PC-9 (cell line): Measurements from ENCODE around the gene LILRB3. TPM values are rescaled to one million over a fixed set of nuclear protein-coding genes. Genes with fewer than 3 reads are reported as not detected.

Source experiments
- BruUV-seq: library from RNA; stranded (reverse); fragments of 400-500 nt; replicated peaks from 2 replicates; lab custom pipeline; 2021; lab: Mats Ljungman, UMichigan
- CTCF ChIA-PET: fragments of 300-600 bp; sonication (Branson Sonifier 250); formaldehyde crosslinking; loops from one replicate; lab custom pipeline; 2022; ENCODE audit warnings: antibody characterized with exemption; lab: Charles Lee
- POLR2A ChIA-PET: fragments of 300-600 bp; sonication (Branson Sonifier 250); formaldehyde crosslinking; loops from one replicate; lab custom pipeline; 2022; ENCODE audit warnings: antibody characterized with exemption; ENCODE audit not compliant: unreplicated experiment; lab: Charles Lee
- DNase-seq, 2 experiments: peaks; one replicate each; pipeline versions ENCODE4 v3.0.0 to v3.0.0-alpha.2; 2015 to 2022; ENCODE audit warnings: mixed read lengths in 1 of 2
- H2AFZ ChIP-seq: fragments of 200-600 bp; sonication (generic); 2 replicates; pipeline ENCODE4 v1.8.1; 2017; ENCODE audit warnings: antibody characterized with exemption
- H3F3A ChIP-seq: fragments of 200-600 bp; sonication (generic); 2 replicates; pipeline ENCODE4 v1.8.1; 2017; ENCODE audit warnings: antibody characterized with exemption, mild to moderate bottlenecking, low read depth; ENCODE audit not compliant: insufficient read depth
- H3K27ac ChIP-seq: fragments of 200-600 bp; sonication (generic); 2 replicates; pipeline ENCODE4 v1.6.1; 2016; ENCODE audit warnings: mixed run types
- H3K27me3 ChIP-seq: fragments of 200-600 bp; sonication (generic); 2 replicates; pipeline ENCODE4 v1.6.1; 2016; ENCODE audit warnings: low read depth, mixed run types; ENCODE audit not compliant: insufficient read depth
- H3K36me3 ChIP-seq: fragments of 200-600 bp; sonication (generic); 2 replicates; pipeline ENCODE4 v1.6.1; 2016; ENCODE audit warnings: low read depth, mixed run types
- H3K4me1 ChIP-seq: fragments of 200-600 bp; sonication (generic); replicated peaks from 2 replicates; pipeline ENCODE4 v1.6.1; 2016; ENCODE audit warnings: mixed run types; ENCODE audit not compliant: insufficient read depth
- H3K4me2 ChIP-seq: fragments of 200-600 bp; sonication (generic); 2 replicates; pipeline ENCODE4 v1.6.1; 2017; ENCODE audit warnings: mixed run types
- H3K4me3 ChIP-seq: fragments of 200-600 bp; sonication (generic); 2 replicates; pipeline ENCODE4 v1.6.1; 2016; ENCODE audit warnings: mixed run types
- H3K79me2 ChIP-seq: fragments of 200-600 bp; sonication (generic); 2 replicates; pipeline ENCODE4 v1.6.1; 2017; ENCODE audit warnings: low read depth, mixed run types
- H3K9me2 ChIP-seq: fragments of 200-600 bp; sonication (generic); 2 replicates; pipeline ENCODE4 v1.8.1; 2017; ENCODE audit warnings: mild to moderate bottlenecking; ENCODE audit not compliant: insufficient read depth
- H3K9me3 ChIP-seq: fragments of 200-600 bp; sonication (generic); 2 replicates; pipeline ENCODE4 v1.8.1; 2016; ENCODE audit warnings: low read depth; ENCODE audit not compliant: insufficient read depth
- H4K20me1 ChIP-seq: fragments of 200-600 bp; sonication (generic); 2 replicates; pipeline ENCODE4 v1.8.1; 2017; ENCODE audit not compliant: insufficient read depth
- CTCF ChIP-seq: fragments of 200-600 bp; sonication (generic); conservative IDR thresholded peaks from 2 replicates; pipeline ENCODE4 v1.6.1; 2017; ENCODE audit warnings: mixed run types, antibody characterized with exemption, mild to moderate bottlenecking, moderate library complexity
- EZH2 ChIP-seq: fragments of 200-600 bp; sonication (generic); IDR thresholded peaks from 2 replicates; pipeline ENCODE4 v1.8.0; 2017; ENCODE audit warnings: antibody characterized with exemption, low read depth
- intact Hi-C: fragments of 100-400 bp; cut with micrococcal nuclease; formaldehyde crosslinking; loops from one replicate; pipeline ENCODE4 v1.10.0; 2022; ENCODE audit not compliant: unreplicated experiment
- total RNA-seq: library from RNA; stranded (reverse); gene quantifications from 2 replicates; pipeline ENCODE4 v1.2.3, GENCODE V29; 2021

The LILRB3 gene
- total RNA-seq, 1 experiment from 2014 or later: not detected

GRCh38 chr19:54209811-54210494 lies 12.9 kb downstream of the LILRB3 start:
- Histone ChIP-seq H3K9me2 (no peaks in the 10 kb centered on the region), H3K4me2 (peak overlapping the region; percentile 50), H3F3A (peaks cover 57% of the 10 kb centered on the region), H2AFZ (no peak overlapping the region), H3K36me3 (peaks cover 22% of the 10 kb centered on the region), H3K27me3 (no peaks in the 10 kb centered on the region), H4K20me1 (peaks cover 48% of the 10 kb centered on the region), H3K79me2 (peaks cover 20% of the 10 kb centered on the region), H3K4me3 (no peak overlapping the region), H3K9me3 (no peaks in the 10 kb centered on the region), H3K4me1 (peaks cover 34% of the 10 kb centered on the region), H3K27ac (peak overlapping the region; percentile 60)
- ChIA-PET POLR2A (interaction anchor here (0.6 to 0.7 kb wide), 3 partner anchors 51 to 405 kb away, joined by 3 to 9 read pairs (median 3); no protein-coding TSS in a partner anchor), CTCF (interaction anchor here (0.5 kb wide), 1 partner anchor 117 kb away, joined by 3 read pairs; no protein-coding TSS in a partner anchor)
- TF ChIP-seq EZH2 (no peak), CTCF (no peak)
- BruUV-seq: no TSS peak
- intact Hi-C loops: no loop called here
- peak; percentile 95 to 96 for DNase-seq

DNA sequence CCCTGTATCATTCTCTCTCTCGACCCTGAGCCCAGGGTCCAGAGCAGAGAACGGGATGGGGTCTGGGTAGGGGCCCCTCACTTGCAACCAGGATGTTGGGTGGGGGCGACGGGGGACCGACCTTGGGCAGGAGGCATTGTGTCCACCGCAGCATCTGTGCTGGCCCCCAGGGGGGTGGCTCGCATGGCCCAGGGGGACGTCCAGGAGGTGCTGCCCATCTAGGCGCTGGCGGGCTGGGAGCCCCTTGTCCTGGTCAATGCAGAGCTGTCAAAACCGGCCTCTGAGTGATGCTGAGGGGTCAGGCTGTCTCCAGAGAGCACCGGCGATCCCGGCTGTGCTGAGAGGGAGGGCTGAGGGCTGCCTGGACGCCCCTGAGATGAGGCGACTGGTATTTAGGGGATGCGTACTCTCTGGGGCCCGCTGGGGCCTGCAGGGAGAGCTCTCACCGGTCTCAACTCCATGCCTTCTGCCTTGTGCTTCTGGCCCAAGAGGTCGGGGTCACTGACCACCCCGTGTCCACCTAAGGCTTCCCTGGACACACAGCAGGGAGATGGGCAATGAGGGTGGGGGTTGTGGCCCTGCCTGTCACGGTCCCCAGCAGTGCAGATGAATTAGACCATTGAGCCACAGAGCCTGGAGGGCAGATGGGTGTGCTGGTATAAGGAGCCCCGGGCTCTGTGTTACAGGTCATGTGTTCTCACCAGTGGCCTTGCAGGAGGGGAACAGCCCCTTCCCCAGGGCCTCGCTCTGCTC lies 13.6 kb downstream of the LILRB3 start:
- ChIA-PET POLR2A (interaction anchor here (0.6 to 0.7 kb wide), 2 partner anchors 50 to 400 kb away, joined by 3 to 9 read pairs; no protein-coding TSS in a partner anchor), CTCF (interaction anchor here (0.5 kb wide), 1 partner anchor 117 kb away, joined by 3 read pairs; no protein-coding TSS in a partner anchor)
- Histone ChIP-seq H3K9me2 (no peaks in the 10 kb centered on the region), H3K9me3 (no peaks in the 10 kb centered on the region), H4K20me1 (peaks cover 56% of the 10 kb centered on the region), H3K79me2 (peaks cover 27% of the 10 kb centered on the region), H3K27me3 (no peaks in the 10 kb centered on the region), H3K4me2 (peak overlapping the region; percentile 50), H2AFZ (no peak overlapping the region), H3F3A (peaks cover 64% of the 10 kb centered on the region), H3K4me1 (peaks cover 41% of the 10 kb centered on the region), H3K4me3 (no peak overlapping the region), H3K27ac (peak overlapping the region; percentile 60), H3K36me3 (peaks cover 29% of the 10 kb centered on the region)
- peak; percentile 25 to 53 for DNase-seq
- intact Hi-C loops: no loop called here
- TF ChIP-seq EZH2: no peak
- no TSS peak for BruUV-seq

GRCh38 chr19:54208784-54209057 lies 14.1 kb downstream of the LILRB3 start:
- no peak overlapping the region for H3K4me3 ChIP-seq

More at GRCh38 chr19:54208784-54209057, 14.1 kb downstream of the LILRB3 start:
- intact Hi-C loops: no loop called here
- Histone ChIP-seq H2AFZ (no peak overlapping the region), H3K4me2 (peak overlapping the region; percentile 50; the same call in 1 of the 2 replicates), H3K9me2 (no peaks in the 10 kb centered on the region), H3K4me1 (peaks cover 46% of the 10 kb centered on the region), H3K27me3 (no peaks in the 10 kb centered on the region), H3K9me3 (no peaks in the 10 kb centered on the region), H4K20me1 (peaks cover 61% of the 10 kb centered on the region), H3F3A (peaks cover 69% of the 10 kb centered on the region), H3K27ac (peak overlapping the region; percentile 60; the same call in 1 of the 2 replicates), H3K36me3 (peaks cover 34% of the 10 kb centered on the region), H3K79me2 (peaks cover 32% of the 10 kb centered on the region)
- POLR2A ChIA-PET: no interaction called here
- no peak for TF ChIP-seq CTCF
- TF ChIP-seq EZH2: no peak
- CTCF ChIA-PET: no interaction called here
- BruUV-seq: no TSS peak
- DNase-seq: peak in 1 of 2 experiments; percentile 49
